Duodenal mucosa (tissue), 2 donors: ENCODE results near the gene APLP1.
A peak's percentile ranks its signal among the peaks of the same experiment; 100 is the strongest.

ENCODE experiments used
- H3K27ac ChIP-seq: one replicate; pipeline ENCODE4 v1.7.0; 2013; ENCODE audit warnings: low read depth, low read length
- H3K27me3 ChIP-seq, 2 donors: one replicate each; pipeline ENCODE4 v1.7.0; 2013; ENCODE audit warnings: low read length in 2 of 2, control low read depth in 1 of 2; ENCODE audit not compliant: insufficient read depth in 2 of 2, control insufficient read depth in 1 of 2
- H3K36me3 ChIP-seq, 2 donors: one replicate each; pipeline ENCODE4 v1.7.0; 2013; ENCODE audit warnings: low read length in 2 of 2, control low read depth in 1 of 2; ENCODE audit not compliant: insufficient read depth in 2 of 2, control insufficient read depth in 1 of 2
- H3K4me1 ChIP-seq, 2 donors: one replicate each; pipeline ENCODE4 v1.7.0; 2013; ENCODE audit warnings: low read length in 2 of 2, control low read depth in 1 of 2; ENCODE audit not compliant: insufficient read depth in 2 of 2, control insufficient read depth in 1 of 2
- H3K4me3 ChIP-seq, 2 donors: one replicate each; pipeline ENCODE4 v1.7.0; 2013; ENCODE audit warnings: low read length in 2 of 2, low read depth in 1 of 2
- H3K9ac ChIP-seq, 2 donors: one replicate each; pipeline ENCODE4 v1.7.0; 2013; ENCODE audit warnings: low read length in 2 of 2, low read depth in 1 of 2
- H3K9me3 ChIP-seq, 2 donors: one replicate each; pipeline ENCODE4 v1.7.0; 2013; ENCODE audit warnings: low read length in 2 of 2, control low read depth in 1 of 2; ENCODE audit not compliant: control insufficient read depth in 1 of 2

The APLP1 gene

DNA sequence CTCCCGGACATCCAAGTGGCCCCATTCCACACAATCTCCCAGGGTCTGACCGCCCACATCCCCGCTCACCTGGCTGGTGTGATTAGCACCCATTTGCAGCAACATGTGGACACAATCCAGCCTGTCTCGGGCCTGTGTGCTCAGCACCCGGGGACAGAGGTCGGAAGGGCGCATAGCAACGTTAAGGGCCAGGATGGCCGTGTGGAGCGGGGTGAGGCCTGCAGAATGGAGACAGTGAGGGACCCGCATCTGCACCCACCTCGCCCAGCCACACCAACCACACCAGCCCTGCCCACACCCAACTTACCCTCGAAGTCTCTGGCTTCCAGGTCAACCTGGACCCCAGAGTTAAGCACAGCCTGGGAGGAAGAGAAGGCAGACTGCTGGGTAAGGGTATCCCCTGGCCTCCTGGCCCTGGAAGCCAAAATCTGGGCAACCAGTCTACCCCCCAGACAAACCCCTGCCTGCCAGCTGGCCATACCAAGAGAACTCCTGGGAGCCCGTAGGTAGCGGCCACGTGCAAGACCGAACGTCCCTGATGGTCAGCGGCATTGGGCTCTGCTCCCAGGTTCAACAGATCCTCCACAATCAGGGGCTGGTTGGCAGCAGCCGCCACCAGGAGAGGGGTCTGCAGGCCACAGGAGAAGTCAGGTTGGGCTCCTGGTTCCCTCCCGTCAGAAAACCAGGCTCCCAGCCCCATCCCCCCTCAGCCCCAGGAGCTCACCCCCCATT is 27.7 kb downstream of the APLP1 start:
- Histone ChIP-seq H3K36me3 (peaks cover 0 to 37% of the 10 kb centered on the region in 2 donors), H3K9ac (no peak overlapping the region), H3K9me3 (no peaks in the 10 kb centered on the region), H3K27ac (no peak overlapping the region), H3K27me3 (no peaks in the 10 kb centered on the region), H3K4me1 (peaks cover 0 to 17% of the 10 kb centered on the region in 2 donors), H3K4me3 (no peak overlapping the region)

GRCh38 chr19:35896643-35897040 is 28.3 kb downstream of the APLP1 start:
- H3K9me3 ChIP-seq, result no peaks in the 10 kb centered on the region
- H3K9ac ChIP-seq, result no peak overlapping the region
- H3K27me3 ChIP-seq, result no peaks in the 10 kb centered on the region
- H3K4me3 ChIP-seq, result no peak overlapping the region
- no peak overlapping the region for H3K27ac ChIP-seq
- H3K36me3 ChIP-seq, result peaks cover 0 to 36% of the 10 kb centered on the region in 2 donors
- H3K4me1 ChIP-seq, result peaks cover 0 to 22% of the 10 kb centered on the region in 2 donors

GRCh38 chr19:35897706-35898451 is 29.5 kb downstream of the APLP1 start:
- Histone ChIP-seq H3K9ac (peak overlapping the region; percentile 58 to 78), H3K27me3 (no peaks in the 10 kb centered on the region), H3K9me3 (no peaks in the 10 kb centered on the region), H3K4me3 (peak overlapping the region; percentile 82 to 86), H3K36me3 (peaks cover 0 to 31% of the 10 kb centered on the region in 2 donors), H3K4me1 (peaks cover 0 to 26% of the 10 kb centered on the region in 2 donors), H3K27ac (no peak overlapping the region)

DNA sequence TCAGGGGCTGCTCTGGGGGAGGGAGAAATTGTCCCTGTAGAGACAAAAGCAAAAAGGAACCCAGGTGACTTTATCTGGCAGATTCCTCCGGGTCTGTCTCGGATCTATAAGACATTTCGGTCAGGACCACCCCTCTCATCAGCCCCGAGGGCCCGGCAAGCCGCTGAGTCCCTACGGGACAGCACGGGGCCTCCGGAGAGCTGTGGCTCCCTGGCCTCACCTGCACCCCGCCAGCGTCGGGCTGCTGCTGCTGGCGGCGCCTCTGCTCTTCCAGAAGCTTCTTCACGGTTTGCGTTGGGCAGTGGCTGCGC is 30.1 kb downstream of the APLP1 start:
- peaks cover 0 to 26% of the 10 kb centered on the region in 2 donors for H3K4me1 ChIP-seq
- peaks cover 0 to 26% of the 10 kb centered on the region in 2 donors for H3K36me3 ChIP-seq
- no peak overlapping the region for H3K27ac ChIP-seq
- peak overlapping the region; percentile 58 to 78 for H3K9ac ChIP-seq
- H3K9me3 ChIP-seq, result no peaks in the 10 kb centered on the region
- H3K4me3 ChIP-seq, result peak overlapping the region; percentile 82 to 86
- H3K27me3 ChIP-seq, result no peaks in the 10 kb centered on the region

DNA sequence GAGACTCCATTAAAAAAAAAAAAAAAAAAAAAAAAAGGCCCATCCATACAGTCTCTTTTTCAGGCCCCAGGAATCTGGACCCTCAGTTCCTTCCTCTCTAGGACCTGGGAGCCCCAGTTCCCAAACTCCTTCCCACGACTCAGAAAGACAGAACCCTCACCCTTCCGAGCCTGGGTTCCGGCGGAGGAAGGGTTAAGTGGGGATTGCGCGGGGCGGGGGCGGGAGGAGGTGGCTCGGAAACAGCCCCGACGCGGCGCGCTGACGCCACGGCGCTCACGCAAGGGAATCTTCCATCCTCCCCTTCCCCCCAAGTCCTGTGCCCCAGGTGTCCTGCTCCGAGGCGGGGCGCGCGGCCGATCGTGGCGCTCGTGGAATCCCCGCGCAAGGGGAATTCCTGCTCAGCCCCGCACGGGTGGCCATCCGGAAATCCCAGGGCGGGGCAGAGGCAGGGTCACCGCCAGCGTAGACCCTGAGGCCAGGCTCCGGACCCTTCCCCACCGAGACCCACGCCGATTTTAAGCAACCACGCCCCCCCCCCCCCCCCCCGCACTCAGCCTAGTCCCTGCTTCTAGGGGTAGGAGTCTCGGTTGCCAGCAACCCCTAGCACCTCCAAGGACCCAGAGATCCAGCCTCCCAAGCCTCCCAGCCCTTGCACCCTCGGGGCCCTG is 31.3 kb downstream of the APLP1 start:
- Histone ChIP-seq H3K27me3 (no peaks in the 10 kb centered on the region), H3K4me1 (peaks cover 0 to 26% of the 10 kb centered on the region in 2 donors), H3K9me3 (no peaks in the 10 kb centered on the region), H3K9ac (peak overlapping the region; percentile 58 to 78), H3K36me3 (peaks cover 0 to 15% of the 10 kb centered on the region in 2 donors), H3K4me3 (peak overlapping the region; percentile 82 to 86), H3K27ac (peak overlapping the region; percentile 70)

- H3K27me3 ChIP-seq, result no peaks in the 10 kb centered on the region
- peaks cover 0 to 26% of the 10 kb centered on the region in 2 donors for H3K4me1 ChIP-seq
- H3K4me3 ChIP-seq, result peak overlapping the region in 1 of 2 donors; percentile 82
- H3K27ac ChIP-seq, result peak overlapping the region; percentile 20
- no peak overlapping the region for H3K9ac ChIP-seq
- no peaks in the 10 kb centered on the region for H3K9me3 ChIP-seq
- peaks cover 0 to 8% of the 10 kb centered on the region in 2 donors for H3K36me3 ChIP-seq
These were observed 32.8 kb downstream of the APLP1 start for GRCh38 chr19:35901055-35901644.

DNA sequence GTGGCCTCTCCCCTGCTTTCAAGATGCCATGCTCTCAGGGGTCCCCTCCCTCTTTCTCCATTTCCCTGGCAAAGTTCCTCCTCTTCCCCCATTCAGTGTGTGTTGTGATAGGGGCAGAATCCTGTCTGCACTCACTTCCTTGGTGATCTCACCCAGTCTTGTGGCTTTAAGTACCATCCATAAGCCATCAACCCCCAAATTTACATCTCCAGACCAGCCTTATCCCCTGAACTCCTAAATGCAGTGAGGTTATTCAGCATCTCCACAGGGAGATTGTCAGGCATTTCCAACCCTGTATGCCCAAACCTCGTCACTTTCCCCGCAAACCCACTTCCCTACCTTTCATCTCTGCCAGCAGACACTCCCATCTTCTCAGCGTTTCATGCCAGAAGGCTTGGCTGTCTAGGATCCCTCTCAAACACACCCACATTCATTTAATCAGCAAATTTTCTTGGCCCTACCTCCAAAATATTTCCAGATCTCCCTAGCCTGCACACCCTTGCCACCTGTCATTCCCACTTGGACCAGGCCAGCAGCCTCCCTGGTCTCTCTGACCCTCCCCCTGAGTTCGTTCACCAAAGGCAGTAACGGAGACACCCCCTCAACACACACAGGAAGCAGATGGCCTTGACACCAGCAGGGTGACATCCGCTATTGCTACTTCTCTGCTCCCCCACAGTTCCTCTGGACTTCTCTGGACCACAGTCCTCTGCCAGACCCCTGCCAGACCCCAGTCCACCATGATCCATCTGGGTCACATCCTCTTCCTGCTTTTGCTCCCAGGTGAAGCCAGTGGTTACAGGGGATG is 33.7 kb downstream of the APLP1 start, which contains the start of gene HCST:
Gene HCST, plus strand, starts transcription at position 676 of the 808 bp plus-strand sequence. Its CDS starts 65 bp downstream, at position 741.
- peak within 1 kb of the TSS; percentile 57 to 82 for H3K4me3 ChIP-seq
- peak within 1 kb of the TSS; percentile 29 to 72 for H3K9ac ChIP-seq
- no peaks in the 10 kb centered on the region for H3K27me3 ChIP-seq
- peaks cover 0 to 26% of the 10 kb centered on the region in 2 donors for H3K4me1 ChIP-seq
- H3K36me3 ChIP-seq, result no peaks in the 10 kb centered on the region
- peak within 1 kb of the TSS; percentile 73 for H3K27ac ChIP-seq
- H3K9me3 ChIP-seq, result no peaks in the 10 kb centered on the region

DNA sequence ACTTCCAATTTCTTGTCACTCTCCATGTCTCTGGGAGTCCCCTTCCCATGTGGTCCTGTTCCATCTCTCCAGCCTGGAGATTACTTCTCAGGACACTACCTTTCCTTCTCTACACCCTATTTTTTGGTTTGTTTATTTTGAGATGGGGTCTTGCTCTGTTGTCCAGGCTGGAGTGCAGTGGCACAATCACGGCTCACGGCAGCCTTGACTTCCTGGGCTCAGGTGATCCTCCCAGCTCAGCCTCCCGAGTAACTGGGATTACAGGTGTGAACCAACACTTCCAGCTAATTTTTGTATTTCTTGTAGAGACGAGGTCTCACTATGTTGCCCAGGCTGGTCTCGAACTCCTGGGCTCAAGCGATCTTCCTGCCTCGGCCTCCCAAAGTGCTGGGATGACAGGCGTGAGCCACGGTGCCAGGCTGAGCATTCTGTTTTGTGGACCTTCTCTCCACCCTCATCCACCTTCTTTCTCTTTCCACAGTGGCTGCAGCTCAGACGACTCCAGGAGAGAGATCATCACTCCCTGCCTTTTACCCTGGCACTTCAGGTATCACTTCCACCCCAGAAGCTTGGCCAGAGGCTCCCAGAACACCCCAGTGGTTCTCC is 34.6 kb downstream of the APLP1 start:
- H3K4me3 ChIP-seq, result peak overlapping the region; percentile 57
- H3K36me3 ChIP-seq, result no peaks in the 10 kb centered on the region
- peak overlapping the region; percentile 73 for H3K27ac ChIP-seq
- H3K4me1 ChIP-seq, result peaks cover 0 to 21% of the 10 kb centered on the region in 2 donors
- H3K9me3 ChIP-seq, result no peaks in the 10 kb centered on the region
- H3K9ac ChIP-seq, result peak overlapping the region; percentile 29 to 72
- H3K27me3 ChIP-seq, result no peaks in the 10 kb centered on the region

GRCh38 chr19:35903550-35904179 is 35.3 kb downstream of the APLP1 start:
- Histone ChIP-seq H3K27ac (peak overlapping the region; percentile 73), H3K9ac (peak overlapping the region; percentile 29 to 72), H3K4me1 (peaks cover 0 to 14% of the 10 kb centered on the region in 2 donors)

More at GRCh38 chr19:35903550-35904179, 35.3 kb downstream of the APLP1 start:
- no peaks in the 10 kb centered on the region for H3K36me3 ChIP-seq
- no peaks in the 10 kb centered on the region for H3K27me3 ChIP-seq
- peak overlapping the region; percentile 55 to 57 for H3K4me3 ChIP-seq
- H3K9me3 ChIP-seq, result no peaks in the 10 kb centered on the region
